ENCODE measurements around the gene ATP5MK.
"Not testable (repeated sequence)": the region's sequence is repeated elsewhere in the genome, so short reads cannot be mapped to it uniquely, and the experiment has no call there.

The ATP5MK gene

DNA sequence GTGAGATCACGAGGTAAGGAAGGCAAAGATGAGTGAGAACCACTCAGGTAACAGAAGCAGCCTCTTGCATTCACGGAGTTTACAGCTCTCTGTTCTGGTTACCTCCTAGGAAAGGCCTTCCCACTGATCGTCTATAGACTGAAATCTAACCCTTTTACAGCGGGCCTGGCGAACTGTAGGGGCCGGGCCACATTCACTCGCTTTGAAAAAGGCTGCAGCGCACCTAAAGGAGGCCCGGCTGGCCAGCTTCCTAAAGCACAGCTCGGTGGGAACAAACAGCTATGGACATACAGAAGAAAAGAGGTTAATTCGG is 565 bp downstream of the ATP5MK start:
- peak; percentile 59 for DNase-seq

DNA sequence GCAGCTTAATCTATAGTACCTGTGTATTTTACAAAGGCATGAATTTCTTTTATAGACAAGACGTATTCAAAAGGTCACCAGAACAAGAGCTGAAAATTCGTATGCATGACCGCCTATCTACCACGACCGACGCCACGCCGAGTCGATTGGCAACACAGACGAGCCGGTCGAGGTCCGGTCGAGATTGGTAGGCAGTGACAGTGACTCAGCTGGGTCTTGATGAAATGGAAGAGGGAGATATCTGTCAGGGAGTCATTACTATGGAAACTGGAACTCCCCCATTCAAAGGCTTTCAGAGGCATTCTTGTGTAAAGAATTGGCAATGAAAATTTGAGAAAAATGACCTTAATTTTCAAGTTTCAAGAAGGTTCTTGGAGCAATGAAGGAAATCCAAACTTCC is 2.1 kb downstream of the ATP5MK start:
- no peak for DNase-seq

DNA sequence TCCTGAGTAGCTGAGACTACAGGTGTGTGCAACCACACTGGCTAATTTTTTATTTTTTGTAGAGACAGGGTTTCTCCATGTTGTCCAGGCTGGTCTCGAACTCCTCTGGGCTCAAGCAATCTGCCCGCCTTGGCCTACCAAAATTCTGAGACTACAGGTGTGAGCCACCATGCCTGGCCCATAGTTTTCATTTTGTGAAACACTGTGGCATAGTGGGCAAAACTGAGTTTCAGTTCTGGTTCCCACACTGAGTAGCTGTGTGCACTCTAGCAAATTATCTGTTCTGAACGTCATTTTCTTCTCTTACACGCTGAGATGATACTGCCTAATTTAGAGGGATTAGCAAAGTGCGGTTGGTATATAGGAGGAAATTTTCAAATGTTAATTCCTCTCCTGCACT is 13.5 kb downstream of the ATP5MK start:
- no peak for DNase-seq

DNA sequence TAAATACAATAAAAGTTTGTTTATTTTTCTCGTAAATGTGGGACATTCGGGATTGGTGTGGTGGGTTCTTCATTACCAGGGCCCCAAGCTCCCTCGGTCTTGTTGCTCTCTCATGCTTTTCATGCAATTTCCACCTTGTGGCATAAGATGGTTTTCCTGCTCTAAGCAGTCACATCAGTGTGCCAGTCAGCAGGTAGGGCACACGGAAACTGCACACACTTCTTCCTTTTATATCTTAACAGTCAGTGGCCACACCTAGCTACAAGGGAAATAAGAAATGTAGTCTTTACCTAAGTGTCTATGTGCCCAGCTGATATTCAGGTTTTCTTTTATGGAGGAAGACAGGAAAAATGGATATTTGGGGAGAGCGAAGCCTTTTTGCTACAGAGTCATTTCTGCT is 22.0 kb downstream of the ATP5MK start:
- DNase-seq: no peak

DNA sequence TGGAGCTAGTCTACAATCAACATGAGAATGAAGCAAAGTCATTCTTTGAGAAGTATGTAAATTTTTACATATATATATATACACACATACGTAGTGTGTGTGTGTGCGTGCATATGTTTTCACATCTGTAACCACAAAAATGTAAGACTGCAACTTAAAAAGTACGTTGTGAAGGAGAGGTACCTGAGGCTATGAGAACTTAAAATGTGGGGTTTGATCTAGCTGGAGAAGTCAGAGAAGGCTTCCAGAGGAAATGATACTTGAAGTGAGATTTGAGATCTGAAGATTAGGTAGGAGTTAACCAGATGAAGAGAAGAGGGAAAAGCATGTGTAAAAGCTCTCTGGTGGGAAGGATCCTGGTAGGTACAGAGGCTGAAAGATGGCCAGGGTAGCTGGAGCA is 22.7 kb downstream of the ATP5MK start:
- no peak for DNase-seq

DNA sequence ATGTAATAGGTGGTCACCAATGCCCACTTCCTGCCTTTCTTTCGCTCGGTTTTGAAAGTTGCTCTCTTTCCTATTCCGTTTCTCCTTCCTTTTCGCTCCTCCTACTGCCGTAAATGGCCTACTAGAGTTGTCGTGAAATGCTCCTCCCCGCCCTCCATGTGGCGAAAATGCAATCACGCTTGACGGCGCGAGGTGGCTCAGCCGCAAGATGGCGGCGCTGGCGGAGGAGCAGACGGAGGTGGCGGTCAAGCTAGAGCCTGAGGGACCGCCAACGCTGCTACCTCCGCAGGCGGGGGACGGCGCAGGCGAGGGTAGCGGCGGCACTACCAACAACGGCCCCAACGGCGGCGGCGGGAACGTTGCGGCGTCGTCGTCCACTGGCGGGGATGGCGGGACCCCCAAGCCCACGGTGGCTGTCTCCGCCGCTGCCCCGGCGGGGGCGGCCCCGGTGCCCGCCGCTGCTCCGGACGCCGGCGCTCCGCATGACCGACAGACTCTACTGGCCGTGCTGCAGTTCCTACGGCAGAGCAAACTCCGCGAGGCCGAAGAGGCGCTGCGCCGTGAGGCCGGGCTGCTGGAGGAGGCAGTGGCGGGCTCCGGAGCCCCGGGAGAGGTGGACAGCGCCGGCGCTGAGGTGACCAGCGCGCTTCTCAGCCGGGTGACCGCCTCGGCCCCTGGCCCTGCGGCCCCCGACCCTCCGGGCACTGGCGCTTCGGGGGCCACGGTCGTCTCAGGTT is 28.3 kb downstream of the ATP5MK start, which contains the start of gene TAF5:
Gene TAF5 (plus strand): TSS at position 195 of the 737 bp plus-strand sequence. CDS start 14 bp downstream, at position 209.
- peak; percentile 98 for DNase-seq

DNA sequence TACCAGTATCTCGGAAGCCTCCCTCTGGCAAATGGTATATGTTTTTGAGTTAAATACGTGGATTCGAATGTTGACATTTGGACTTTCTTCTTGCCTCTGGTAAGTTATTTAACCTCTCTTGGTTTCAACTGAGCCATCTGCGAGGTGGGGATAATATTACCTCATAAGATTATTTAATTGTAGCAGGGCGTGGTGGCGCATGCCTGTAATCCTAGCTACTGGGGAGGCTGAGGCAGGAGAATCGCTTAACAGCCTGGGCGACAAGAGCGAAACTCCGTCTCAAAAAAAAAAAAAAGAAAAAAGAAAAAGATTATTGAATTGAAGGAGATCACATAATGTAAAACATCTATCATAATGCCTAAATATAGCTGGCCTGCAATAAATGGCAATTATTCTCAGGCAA is 28.9 kb downstream of the ATP5MK start:
- no peak for DNase-seq

DNA sequence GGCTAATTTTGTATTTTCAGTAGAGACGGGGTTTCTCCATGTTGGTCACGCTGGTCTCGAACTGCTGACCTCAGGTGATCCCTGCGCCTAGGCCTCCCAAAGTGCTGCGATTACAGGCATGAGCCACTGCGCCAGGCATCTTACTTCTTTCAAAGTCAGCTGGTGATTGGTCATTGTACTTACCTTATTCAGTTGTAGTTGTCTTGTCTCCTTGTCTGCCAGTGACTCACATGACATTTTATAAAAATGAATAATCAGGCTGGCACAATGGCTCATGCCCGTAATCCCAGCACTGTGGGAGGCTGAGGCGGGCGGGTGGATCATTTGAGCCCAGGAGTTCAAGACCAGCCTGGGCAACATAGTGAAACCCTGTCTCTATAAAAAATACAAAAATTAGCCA is 35.5 kb downstream of the ATP5MK start:
- not testable (repeated sequence) for DNase-seq

DNA sequence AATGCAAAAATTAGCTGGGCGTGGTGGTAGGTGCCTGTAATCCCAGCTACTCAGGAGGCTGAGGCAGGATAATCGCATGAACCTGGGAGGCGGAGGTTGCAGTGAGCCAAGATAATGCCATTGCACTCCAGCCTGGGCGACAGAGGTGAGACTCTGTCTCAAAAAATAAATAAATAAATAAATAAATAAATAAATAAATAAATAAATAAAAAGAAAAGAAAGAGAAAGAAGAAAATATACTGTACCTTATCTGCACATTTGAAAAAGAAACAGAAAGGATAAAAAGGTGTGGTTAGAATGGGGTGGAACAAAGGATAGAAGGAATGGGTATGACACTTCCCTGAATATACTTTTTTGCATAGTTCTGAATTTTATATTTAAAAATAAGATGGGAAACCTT is 36.8 kb downstream of the ATP5MK start:
- DNase-seq: not testable (repeated sequence)

DNA sequence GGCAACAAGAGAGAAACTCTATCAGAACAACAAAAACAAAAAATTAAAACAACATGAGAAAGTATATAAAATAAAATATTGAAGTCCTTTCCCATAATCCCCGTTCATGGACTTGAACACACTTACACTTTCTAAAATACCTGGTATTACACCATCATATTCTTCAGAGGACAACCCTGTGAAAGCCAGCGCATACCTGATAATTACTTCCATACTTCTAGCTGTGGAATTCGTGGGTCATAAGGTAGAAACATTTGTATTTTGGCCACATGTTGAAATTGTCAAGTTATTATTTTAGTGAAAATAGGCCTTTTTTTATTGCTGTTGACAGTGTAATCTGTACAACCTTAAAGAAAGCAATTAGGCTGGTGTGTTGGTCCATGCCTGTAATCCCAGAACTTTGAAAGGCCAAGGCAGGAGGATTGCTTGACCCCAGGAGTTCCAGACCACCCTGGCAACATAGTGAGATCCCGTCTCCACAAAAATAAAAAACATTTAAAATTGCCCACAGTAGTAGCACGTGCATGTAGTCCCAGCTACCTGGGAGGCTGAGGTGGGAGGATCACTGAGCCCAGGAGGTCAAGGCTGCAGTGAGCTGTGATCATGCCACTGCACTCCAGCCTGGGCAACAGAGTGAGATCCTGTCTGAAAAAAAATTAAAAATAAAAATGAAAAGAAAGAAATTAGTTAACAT is 40.2 kb downstream of the ATP5MK start:
- DNase-seq: no peak

DNA sequence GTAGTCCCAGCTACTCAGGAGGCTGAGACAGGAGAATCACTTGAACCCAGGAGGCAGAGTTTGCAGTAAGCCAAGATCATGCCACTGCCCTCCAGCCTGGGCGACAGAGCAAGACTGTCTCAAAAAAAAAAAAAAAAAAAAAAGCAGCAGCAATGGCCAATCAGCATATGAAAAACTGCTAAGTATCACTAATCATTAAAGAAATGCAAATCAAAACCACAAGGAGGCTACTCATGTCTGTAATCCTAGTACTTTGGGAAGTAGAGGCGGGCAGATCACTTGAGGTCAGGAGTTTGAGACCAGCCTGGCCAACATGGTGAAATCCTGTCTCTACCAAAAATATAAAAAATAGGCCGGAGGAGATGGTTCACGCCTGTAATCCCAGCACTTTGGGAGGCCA is 41.7 kb downstream of the ATP5MK start:
- DNase-seq: not testable (repeated sequence)

DNA sequence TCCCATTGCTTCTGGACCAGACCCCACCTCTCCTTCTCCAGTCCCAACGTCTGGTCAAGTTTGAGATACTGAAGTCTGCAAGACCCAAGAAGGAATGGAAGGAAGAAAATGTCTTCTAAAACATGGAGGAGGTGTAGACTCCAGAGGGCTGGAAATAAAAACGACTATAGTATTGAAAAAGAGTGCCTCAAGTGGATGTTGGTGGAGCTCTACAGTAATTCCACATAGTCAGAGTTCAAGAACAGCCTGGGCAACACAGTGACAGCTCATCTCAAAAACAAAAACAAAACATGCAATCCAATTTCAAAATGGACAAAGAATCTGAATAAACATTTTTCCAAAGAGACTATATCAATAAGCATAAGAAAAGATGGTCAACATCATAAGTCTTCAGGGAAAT is 43.0 kb downstream of the ATP5MK start:
- no peak for DNase-seq

DNA sequence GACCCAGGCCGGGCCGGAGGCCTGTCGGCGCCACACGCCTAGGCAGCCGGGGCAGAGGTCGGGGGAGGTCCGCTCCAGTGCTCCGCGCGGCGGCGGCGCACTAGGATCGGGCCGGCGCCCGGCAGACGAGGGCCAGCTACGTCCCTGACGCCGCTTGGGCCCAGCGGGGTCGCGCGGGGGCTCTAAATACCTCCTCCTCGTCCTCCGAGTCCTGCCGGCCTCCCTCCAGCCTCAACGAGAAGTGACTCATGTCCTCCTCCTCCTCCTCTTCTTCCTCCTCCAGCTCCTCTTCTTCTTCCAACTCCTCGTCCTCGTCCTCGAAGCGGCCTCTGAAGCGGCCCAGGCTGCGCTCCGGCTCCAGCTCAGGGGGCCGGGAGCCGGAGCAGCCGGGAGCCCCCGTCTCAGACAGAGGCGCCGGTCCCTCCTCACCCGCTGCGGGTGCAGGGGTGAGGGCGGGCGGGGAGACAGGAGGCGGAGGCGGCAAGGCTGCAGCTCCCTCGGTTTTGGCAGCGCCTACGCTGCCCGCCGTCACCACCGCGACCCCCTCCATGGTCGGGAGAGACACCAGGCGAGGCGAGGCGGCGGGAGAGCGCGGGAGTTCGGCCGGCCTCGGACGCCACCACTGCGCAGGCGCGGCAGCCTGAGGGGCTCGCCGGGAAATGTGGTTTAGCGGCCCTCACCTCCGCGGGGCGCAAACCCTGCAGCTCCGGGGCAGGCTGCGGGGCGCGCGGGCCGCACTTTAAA is 45.6 kb downstream of the ATP5MK start, which contains the start of gene PCGF6:
Gene PCGF6 (minus strand): TSS at position 624 of the 744 bp plus-strand sequence. CDS start 74 bp downstream, at position 550.
- DNase-seq: peak; percentile 96

DNA sequence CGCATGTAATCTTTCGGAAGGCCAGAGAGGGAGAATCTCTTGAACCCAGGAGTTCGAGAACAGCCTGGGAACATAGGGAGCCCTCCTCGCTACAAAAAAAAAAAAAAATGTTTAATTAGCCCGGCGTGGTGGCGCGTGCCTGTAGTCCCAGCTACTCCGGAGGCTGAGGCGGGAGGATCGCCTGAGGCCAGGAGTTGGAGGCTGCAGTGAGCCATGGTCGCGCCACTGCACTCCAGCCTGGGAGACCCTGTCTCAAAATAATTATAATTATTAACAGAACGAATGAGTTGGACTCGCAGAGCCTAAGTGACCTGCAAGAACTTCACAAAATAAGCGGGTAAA is 46.1 kb downstream of the ATP5MK start:
- DNase-seq: no peak
